Measurements from ENCODE around the gene NAA80.
"Not testable (repeated sequence)": the region's sequence is repeated elsewhere in the genome, so short reads cannot be mapped to it uniquely, and the experiment has no call there.

NAA80 gene

GRCh38 chr3:50288387-50289007 is 10.7 kb downstream of the NAA80 start:
- no peak for DNase-seq

- no peak for DNase-seq
Measured at GRCh38 chr3:50287262-50287661, 11.9 kb downstream of the NAA80 start.

GRCh38 chr3:50286322-50287227 is 12.6 kb downstream of the NAA80 start:
- DNase-seq, result no peak

GRCh38 chr3:50284121-50284520 is 15.1 kb downstream of the NAA80 start:
- not testable (repeated sequence) for DNase-seq

GRCh38 chr3:50279255-50280016 is 19.8 kb downstream of the NAA80 start:
- DNase-seq, result no peak

- DNase-seq, result no peak
Measured at GRCh38 chr3:50278880-50279224, 20.4 kb downstream of the NAA80 start, which contains the start of gene LSMEM2. TSS of gene LSMEM2 (plus strand) at chr3:50279087. CDS start at chr3:50279114, 27 bp downstream.

GRCh38 chr3:50278123-50278879 is 20.9 kb downstream of the NAA80 start:
- DNase-seq, result no peak

- no peak for DNase-seq
Measured at GRCh38 chr3:50276762-50277101, 22.5 kb downstream of the NAA80 start.

GRCh38 chr3:50275996-50276761 is 23.0 kb downstream of the NAA80 start:
- no peak for DNase-seq

GRCh38 chr3:50275141-50275995 is 23.8 kb downstream of the NAA80 start:
- DNase-seq, result no peak

- DNase-seq, result peak; percentile 24
Measured at GRCh38 chr3:50274371-50275104, 24.7 kb downstream of the NAA80 start.

- no peak for DNase-seq
Measured at GRCh38 chr3:50273689-50274065, 25.5 kb downstream of the NAA80 start.

GRCh38 chr3:50272911-50273688 is 26.1 kb downstream of the NAA80 start:
- DNase-seq, result no peak

GRCh38 chr3:50272538-50272910 is 26.7 kb downstream of the NAA80 start:
- not testable (repeated sequence) for DNase-seq

GRCh38 chr3:50271314-50271936 is 27.8 kb downstream of the NAA80 start:
- DNase-seq, result no peak

GRCh38 chr3:50270422-50271224 is 28.6 kb downstream of the NAA80 start:
- DNase-seq, result no peak

GRCh38 chr3:50269977-50270413 is 29.2 kb downstream of the NAA80 start:
- DNase-seq, result no peak

- no peak for DNase-seq
Measured at GRCh38 chr3:50269460-50269859, 29.7 kb downstream of the NAA80 start.
